ENCODE results near the gene USH2A.

USH2A gene

GRCh38 chr1:215605011-215605621 lies 818.1 kb downstream of the USH2A start:
- no peak for TF ChIP-seq CTCF (IDR thresholded peaks at IDR 0.05; ENCODE audit: low read depth, low read length, missing control alignments)
- no peak overlapping the region for H3K4me3 ChIP-seq (replicated peaks; ENCODE audit: low read depth, low read length)
- no peak for DNase-seq (ENCODE audit: extremely low read depth, low read depth)

GRCh38 chr1:215603319-215603718 lies 819.9 kb downstream of the USH2A start:
- H3K4me3 ChIP-seq (replicated peaks; ENCODE audit: low read depth, low read length) = no peak overlapping the region
- no peak for DNase-seq (ENCODE audit: extremely low read depth, low read depth)
- TF ChIP-seq CTCF (IDR thresholded peaks at IDR 0.05; ENCODE audit: low read depth, low read length, missing control alignments) = no peak

GRCh38 chr1:215601276-215601675 lies 822.0 kb downstream of the USH2A start:
- TF ChIP-seq CTCF (IDR thresholded peaks at IDR 0.05; ENCODE audit: low read depth, low read length, missing control alignments) = no peak
- DNase-seq (ENCODE audit: extremely low read depth, low read depth) = no peak
- H3K4me3 ChIP-seq (replicated peaks; ENCODE audit: low read depth, low read length) = no peak overlapping the region

- TF ChIP-seq CTCF (IDR thresholded peaks at IDR 0.05; ENCODE audit: low read depth, low read length, missing control alignments) = no peak
- DNase-seq (ENCODE audit: extremely low read depth, low read depth) = no peak
- no peak overlapping the region for H3K4me3 ChIP-seq (replicated peaks; ENCODE audit: low read depth, low read length)
Measured at GRCh38 chr1:215600867-215601266, 822.4 kb downstream of the USH2A start.

GRCh38 chr1:215600258-215600792 lies 822.9 kb downstream of the USH2A start:
- no peak for TF ChIP-seq CTCF (IDR thresholded peaks at IDR 0.05; ENCODE audit: low read depth, low read length, missing control alignments)
- no peak for DNase-seq (ENCODE audit: extremely low read depth, low read depth)
- no peak overlapping the region for H3K4me3 ChIP-seq (replicated peaks; ENCODE audit: low read depth, low read length)

GRCh38 chr1:215599418-215600074 lies 823.7 kb downstream of the USH2A start:
- no peak for TF ChIP-seq CTCF (IDR thresholded peaks at IDR 0.05; ENCODE audit: low read depth, low read length, missing control alignments)
- peak; percentile 4 for DNase-seq (ENCODE audit: extremely low read depth, low read depth)
- H3K4me3 ChIP-seq (replicated peaks; ENCODE audit: low read depth, low read length) = no peak overlapping the region
